Activated naive CD8-positive, alpha-beta T cell treated with anti-CD3 and anti-CD28 coated beads, Interleukin-2, amount 10 ng/mL, durations not matched to agents 7 days and 5 days (primary cell): Measurements from ENCODE around the gene CMSS1. TPM values are rescaled to one million over a fixed set of nuclear protein-coding genes. Genes with fewer than 3 reads are reported as not detected.
A peak's percentile ranks its signal among the peaks of the same experiment; 100 is the strongest.

Source experiments
- ATAC-seq: fragments of 150-1000 bp; cut with Tn5 transposase; one replicate; pipeline ENCODE4 v1.10.0; 2021; ENCODE audit warnings: low read depth, moderate library complexity
- POLR2A ChIA-PET: fragments of 350-600 bp; sonication (Branson Sonifier 250); formaldehyde crosslinking; loops from one replicate; lab custom pipeline; 2021; ENCODE audit warnings: antibody characterized with exemption; lab: Charles Lee
- DNase-seq: peaks from one replicate; pipeline ENCODE4 v3.0.0; 2021
- H3K27ac Mint-ChIP-seq: one replicate; pipeline ENCODE4 v1.8.0; 2022; ENCODE audit warnings: mild to moderate bottlenecking, mixed read lengths
- H3K27me3 Mint-ChIP-seq: one replicate; pipeline ENCODE4 v1.8.0; 2022; ENCODE audit warnings: mild to moderate bottlenecking, moderate library complexity, mixed read lengths
- H3K36me3 Mint-ChIP-seq: one replicate; pipeline ENCODE4 v1.8.0; 2021; ENCODE audit warnings: mild to moderate bottlenecking, mixed read lengths
- H3K4me1 Mint-ChIP-seq: one replicate; pipeline ENCODE4 v1.8.0; 2021; ENCODE audit warnings: mixed read lengths
- H3K4me3 Mint-ChIP-seq: one replicate; pipeline ENCODE4 v1.8.0; 2022; ENCODE audit warnings: mild to moderate bottlenecking, moderate library complexity, mixed read lengths
- H3K9me3 Mint-ChIP-seq: one replicate; pipeline ENCODE4 v1.8.0; 2021; ENCODE audit warnings: mixed read lengths
- total RNA-seq, 2 experiments: library from RNA; stranded (reverse); gene quantifications; one replicate each; pipeline ENCODE4 v1.2.3, GENCODE V29; 2021

CMSS1 gene
- total RNA-seq, 2 experiments from 2014 or later: 24.2 to 31.8 TPM

DNA sequence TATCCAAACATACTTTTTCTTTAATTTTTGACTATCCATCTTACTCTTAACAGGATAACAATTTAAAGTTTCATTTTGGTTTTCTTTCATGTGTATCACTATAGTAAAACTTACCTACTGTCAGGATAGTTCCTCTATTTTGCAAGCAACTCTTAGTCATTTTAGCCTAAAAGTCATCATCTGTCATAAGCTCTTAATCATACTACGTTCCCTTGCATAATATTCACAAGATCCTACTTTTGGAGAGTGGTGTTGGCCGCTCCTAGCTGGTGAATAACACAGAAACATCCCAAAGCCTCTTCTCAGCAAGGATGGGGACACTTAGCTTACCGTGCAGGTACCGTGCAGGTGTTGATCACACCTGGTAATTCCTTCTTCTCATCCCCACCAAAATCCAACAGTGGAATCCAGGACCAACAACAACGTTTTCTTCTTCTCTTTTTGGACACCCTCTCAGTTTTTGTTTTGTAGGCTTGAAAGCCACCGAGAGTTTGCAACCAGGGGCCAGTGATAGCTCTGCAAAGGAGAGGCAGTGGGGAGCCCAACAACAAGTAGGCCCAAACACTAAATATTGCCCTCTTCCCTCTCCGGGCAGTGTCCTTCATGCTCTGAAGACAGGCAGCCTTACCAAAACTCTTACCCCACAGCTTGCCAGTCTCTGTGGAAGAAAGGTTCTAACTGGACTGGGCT lies 296.2 kb downstream of the CMSS1 start:
- ATAC-seq (no peak), DNase-seq (no peak)
- POLR2A ChIA-PET: no interaction called here
- Mint-ChIP-seq H3K4me3 (no peak overlapping the region), H3K27me3 (no peaks in the 10 kb centered on the region), H3K36me3 (peaks cover 29% of the 10 kb centered on the region), H3K4me1 (peaks cover 7% of the 10 kb centered on the region), H3K9me3 (peaks cover 2% of the 10 kb centered on the region), H3K27ac (no peak overlapping the region)

- H3K4me3 Mint-ChIP-seq: no peak within 1 kb of the TSS
- no peak for DNase-seq
- no peak within 1 kb of the TSS for H3K27ac Mint-ChIP-seq
- H3K27me3 Mint-ChIP-seq: no peaks in the 10 kb centered on the region
- H3K4me1 Mint-ChIP-seq: peaks cover 5% of the 10 kb centered on the region
- H3K9me3 Mint-ChIP-seq: peaks cover 2% of the 10 kb centered on the region
- H3K36me3 Mint-ChIP-seq: peaks cover 25% of the 10 kb centered on the region
- POLR2A ChIA-PET: no interaction called here
- ATAC-seq: no peak
Measured at GRCh38 chr3:100114413-100115030, 296.9 kb downstream of the CMSS1 start, which contains the start of gene FILIP1L. Gene FILIP1L, minus strand, starts transcription at chr3:100114501.

GRCh38 chr3:100117093-100117492 lies 299.4 kb downstream of the CMSS1 start:
- no peaks in the 10 kb centered on the region for H3K27me3 Mint-ChIP-seq
- peaks cover 24% of the 10 kb centered on the region for H3K36me3 Mint-ChIP-seq
- H3K4me1 Mint-ChIP-seq: peaks cover 4% of the 10 kb centered on the region
- no peak overlapping the region for H3K4me3 Mint-ChIP-seq
- POLR2A ChIA-PET: no interaction called here
- no peak for DNase-seq
- no peak overlapping the region for H3K27ac Mint-ChIP-seq
- no peak for ATAC-seq
- peaks cover 1% of the 10 kb centered on the region for H3K9me3 Mint-ChIP-seq

GRCh38 chr3:100120012-100120411 lies 302.4 kb downstream of the CMSS1 start:
- H3K9me3 Mint-ChIP-seq: no peaks in the 10 kb centered on the region
- ATAC-seq (no peak), DNase-seq (no peak)
- no peak overlapping the region for H3K27ac Mint-ChIP-seq
- peaks cover 3% of the 10 kb centered on the region for H3K4me1 Mint-ChIP-seq
- peaks cover 25% of the 10 kb centered on the region for H3K36me3 Mint-ChIP-seq
- H3K4me3 Mint-ChIP-seq: no peak overlapping the region
- no peaks in the 10 kb centered on the region for H3K27me3 Mint-ChIP-seq
- POLR2A ChIA-PET: no interaction called here

DNA sequence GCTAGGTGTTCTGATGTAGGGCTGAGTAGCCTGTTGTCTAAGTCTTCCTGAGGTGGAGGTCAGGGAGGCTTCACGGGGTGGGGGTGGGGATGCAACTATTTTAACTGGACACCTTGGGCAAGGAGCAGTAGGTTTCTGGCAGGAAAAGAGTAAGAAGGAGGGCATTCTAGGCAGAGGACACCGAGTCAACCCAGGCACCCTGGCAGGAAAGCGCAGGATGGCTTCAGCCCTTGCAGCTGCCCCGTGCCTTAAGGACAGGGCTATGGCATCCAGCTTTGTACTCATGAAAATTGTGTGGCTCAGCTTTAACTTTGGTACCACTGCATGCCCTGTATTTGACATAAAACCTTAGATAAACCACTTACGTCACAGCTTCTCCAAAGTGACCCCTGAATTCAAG lies 303.0 kb downstream of the CMSS1 start:
- H3K27me3 Mint-ChIP-seq: no peaks in the 10 kb centered on the region
- no peak overlapping the region for H3K27ac Mint-ChIP-seq

GRCh38 chr3:100122321-100122720 lies 304.7 kb downstream of the CMSS1 start:
- Mint-ChIP-seq H3K27me3 (no peaks in the 10 kb centered on the region), H3K36me3 (peaks cover 23% of the 10 kb centered on the region), H3K27ac (no peak overlapping the region), H3K9me3 (no peaks in the 10 kb centered on the region), H3K4me3 (no peak overlapping the region), H3K4me1 (peaks cover 6% of the 10 kb centered on the region)
- POLR2A ChIA-PET: interaction anchor here (0.7 kb wide), 1 partner anchor 9 kb away, joined by 4 read pairs; no protein-coding TSS in a partner anchor
- ATAC-seq (no peak), DNase-seq (no peak)

More for the DNA sequence above, 303.0 kb downstream of the CMSS1 start:
- POLR2A ChIA-PET: no interaction called here
- Mint-ChIP-seq H3K4me1 (peaks cover 6% of the 10 kb centered on the region), H3K36me3 (peaks cover 26% of the 10 kb centered on the region), H3K4me3 (no peak overlapping the region), H3K9me3 (no peaks in the 10 kb centered on the region)
- DNase-seq (no peak), ATAC-seq (no peak)

DNA sequence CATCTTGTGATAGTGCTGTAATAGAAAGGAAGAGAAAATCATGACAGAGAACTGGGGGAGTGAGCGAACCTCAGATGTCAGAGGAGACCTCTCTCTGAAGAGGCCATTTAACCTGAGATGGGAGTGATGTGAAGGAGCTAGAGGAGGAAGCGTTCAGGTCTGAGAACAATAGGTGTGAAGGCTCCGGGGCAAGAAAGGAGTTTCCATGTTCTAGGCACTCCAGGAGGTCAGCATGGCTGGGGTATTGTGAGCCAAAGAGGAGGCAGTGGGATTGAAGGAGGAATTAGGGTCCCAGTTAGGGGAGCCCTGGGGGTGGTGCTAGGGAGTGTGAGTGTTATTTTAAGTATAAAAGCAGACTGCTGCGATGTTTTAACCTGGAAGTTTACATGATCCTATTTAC lies 305.4 kb downstream of the CMSS1 start:
- no peaks in the 10 kb centered on the region for H3K27me3 Mint-ChIP-seq
- no peak overlapping the region for H3K4me3 Mint-ChIP-seq
- H3K4me1 Mint-ChIP-seq: peaks cover 4% of the 10 kb centered on the region
- POLR2A ChIA-PET: no interaction called here
- peaks cover 21% of the 10 kb centered on the region for H3K36me3 Mint-ChIP-seq
- no peaks in the 10 kb centered on the region for H3K9me3 Mint-ChIP-seq
- ATAC-seq (no peak), DNase-seq (no peak)
- peak overlapping the region; percentile 22 for H3K27ac Mint-ChIP-seq

- no peak overlapping the region for H3K27ac Mint-ChIP-seq
- POLR2A ChIA-PET: no interaction called here
- peaks cover 21% of the 10 kb centered on the region for H3K36me3 Mint-ChIP-seq
- no peaks in the 10 kb centered on the region for H3K27me3 Mint-ChIP-seq
- H3K4me1 Mint-ChIP-seq: peaks cover 4% of the 10 kb centered on the region
- no peaks in the 10 kb centered on the region for H3K9me3 Mint-ChIP-seq
- ATAC-seq: no peak
- H3K4me3 Mint-ChIP-seq: no peak overlapping the region
- no peak for DNase-seq
Measured at GRCh38 chr3:100124201-100124761, 306.6 kb downstream of the CMSS1 start.

GRCh38 chr3:100125161-100125938 lies 307.7 kb downstream of the CMSS1 start:
- DNase-seq (no peak), ATAC-seq (no peak)
- peaks cover 21% of the 10 kb centered on the region for H3K36me3 Mint-ChIP-seq
- H3K4me1 Mint-ChIP-seq: peaks cover 4% of the 10 kb centered on the region
- no peaks in the 10 kb centered on the region for H3K9me3 Mint-ChIP-seq
- no peaks in the 10 kb centered on the region for H3K27me3 Mint-ChIP-seq
- POLR2A ChIA-PET: interaction anchor here (1.4 kb wide), 1 partner anchor 15 kb away, joined by 3 read pairs; no protein-coding TSS in a partner anchor
- no peak overlapping the region for H3K27ac Mint-ChIP-seq
- H3K4me3 Mint-ChIP-seq: no peak overlapping the region

GRCh38 chr3:100127792-100128191 lies 310.1 kb downstream of the CMSS1 start:
- H3K4me3 Mint-ChIP-seq: no peak overlapping the region
- peaks cover 6% of the 10 kb centered on the region for H3K4me1 Mint-ChIP-seq
- no peaks in the 10 kb centered on the region for H3K27me3 Mint-ChIP-seq
- POLR2A ChIA-PET: no interaction called here
- peaks cover 3% of the 10 kb centered on the region for H3K9me3 Mint-ChIP-seq
- DNase-seq: no peak
- H3K36me3 Mint-ChIP-seq: peaks cover 26% of the 10 kb centered on the region
- H3K27ac Mint-ChIP-seq: no peak overlapping the region
- no peak for ATAC-seq

DNA sequence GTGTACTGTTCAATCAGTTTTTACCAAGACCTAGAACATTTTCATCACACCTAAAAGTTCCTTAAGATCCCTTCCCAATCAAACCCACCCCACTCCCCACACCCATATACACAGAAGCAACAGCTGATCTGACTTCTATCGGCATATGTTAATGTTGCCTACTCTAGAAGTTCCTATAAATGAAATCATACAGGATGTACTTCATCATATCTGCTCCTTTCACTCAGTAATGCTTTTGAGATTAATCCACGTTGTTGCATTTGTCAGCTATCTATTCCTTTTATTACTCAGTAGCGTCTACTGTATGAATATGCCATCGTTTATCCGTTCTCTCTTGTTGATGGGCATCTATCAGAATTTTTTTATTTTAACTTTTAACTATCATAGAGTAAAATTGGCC lies 310.9 kb downstream of the CMSS1 start:
- Mint-ChIP-seq H3K27me3 (no peaks in the 10 kb centered on the region), H3K36me3 (peaks cover 22% of the 10 kb centered on the region), H3K4me3 (no peak overlapping the region), H3K4me1 (peaks cover 6% of the 10 kb centered on the region), H3K9me3 (peaks cover 3% of the 10 kb centered on the region), H3K27ac (no peak overlapping the region)
- POLR2A ChIA-PET: no interaction called here
- ATAC-seq (no peak), DNase-seq (no peak)

DNA sequence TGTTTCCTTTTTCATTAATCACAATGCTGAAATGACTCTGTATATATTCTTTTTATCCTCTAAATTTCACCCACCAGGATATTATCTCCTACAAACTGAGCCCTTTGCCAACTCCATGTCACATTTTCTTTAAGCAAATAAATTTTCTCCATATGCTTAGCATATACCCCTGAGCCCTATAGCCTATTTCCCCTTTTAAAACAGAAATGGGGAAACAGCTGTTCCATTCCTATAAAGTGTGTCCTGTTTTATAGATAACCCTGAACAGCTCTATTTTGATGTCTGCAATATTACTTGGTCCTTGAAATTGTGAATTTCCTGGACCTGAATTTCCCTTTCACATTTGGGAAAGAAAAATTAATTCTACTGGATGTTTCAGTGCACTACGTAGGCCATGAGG lies 312.3 kb downstream of the CMSS1 start:
- no peaks in the 10 kb centered on the region for H3K27me3 Mint-ChIP-seq
- ATAC-seq: no peak

DNA sequence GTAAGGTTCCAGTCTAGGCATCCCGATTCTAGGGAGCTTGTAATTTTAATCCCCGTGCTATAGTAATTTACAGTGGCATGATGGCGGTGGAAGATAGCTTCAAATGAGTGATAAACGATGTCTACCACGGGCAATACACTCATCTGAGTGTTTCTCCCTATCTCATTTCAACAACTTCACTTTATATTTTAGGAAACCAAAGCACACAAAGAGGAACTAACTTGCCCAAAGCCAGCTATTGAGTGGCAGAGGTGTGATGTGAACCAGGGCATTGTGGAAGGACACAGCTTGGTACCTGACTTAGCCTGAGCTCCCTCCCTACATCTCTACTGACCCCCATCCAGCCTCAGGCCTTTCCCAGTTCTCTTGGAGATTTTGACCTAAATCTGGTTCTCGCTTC lies 313.6 kb downstream of the CMSS1 start:
- DNase-seq: no peak
- Mint-ChIP-seq H3K27ac (no peak overlapping the region), H3K4me3 (no peak overlapping the region), H3K4me1 (peaks cover 11% of the 10 kb centered on the region), H3K27me3 (no peaks in the 10 kb centered on the region), H3K36me3 (peaks cover 23% of the 10 kb centered on the region), H3K9me3 (peaks cover 3% of the 10 kb centered on the region)
- ATAC-seq: no peak
- POLR2A ChIA-PET: interaction anchor here (1.1 kb wide), 1 partner anchor 9 kb away, joined by 4 read pairs; no protein-coding TSS in a partner anchor

More for the DNA sequence above, 312.3 kb downstream of the CMSS1 start:
- H3K4me3 Mint-ChIP-seq: no peak overlapping the region
- peaks cover 6% of the 10 kb centered on the region for H3K4me1 Mint-ChIP-seq
- no peak overlapping the region for H3K27ac Mint-ChIP-seq
- H3K36me3 Mint-ChIP-seq: peaks cover 20% of the 10 kb centered on the region
- POLR2A ChIA-PET: no interaction called here
- DNase-seq: no peak
- peaks cover 3% of the 10 kb centered on the region for H3K9me3 Mint-ChIP-seq
